ENCODE results near the gene SLC2A1. TPM values are rescaled to one million over a fixed set of nuclear protein-coding genes. Genes with fewer than 3 reads are reported as not detected.

The SLC2A1 gene
- total RNA-seq = 49.7 and 54.7 TPM in 2 replicates
- long read RNA-seq, transcript SLC2A1-203 (10 exons, 3,670 nt) = major isoform, 50 of 64 reads
- long read RNA-seq, partial matches to known transcripts = 10 of 64 reads
- long read RNA-seq, other reads (novel, unspliced or antisense) = 0 of 64 reads

DNA sequence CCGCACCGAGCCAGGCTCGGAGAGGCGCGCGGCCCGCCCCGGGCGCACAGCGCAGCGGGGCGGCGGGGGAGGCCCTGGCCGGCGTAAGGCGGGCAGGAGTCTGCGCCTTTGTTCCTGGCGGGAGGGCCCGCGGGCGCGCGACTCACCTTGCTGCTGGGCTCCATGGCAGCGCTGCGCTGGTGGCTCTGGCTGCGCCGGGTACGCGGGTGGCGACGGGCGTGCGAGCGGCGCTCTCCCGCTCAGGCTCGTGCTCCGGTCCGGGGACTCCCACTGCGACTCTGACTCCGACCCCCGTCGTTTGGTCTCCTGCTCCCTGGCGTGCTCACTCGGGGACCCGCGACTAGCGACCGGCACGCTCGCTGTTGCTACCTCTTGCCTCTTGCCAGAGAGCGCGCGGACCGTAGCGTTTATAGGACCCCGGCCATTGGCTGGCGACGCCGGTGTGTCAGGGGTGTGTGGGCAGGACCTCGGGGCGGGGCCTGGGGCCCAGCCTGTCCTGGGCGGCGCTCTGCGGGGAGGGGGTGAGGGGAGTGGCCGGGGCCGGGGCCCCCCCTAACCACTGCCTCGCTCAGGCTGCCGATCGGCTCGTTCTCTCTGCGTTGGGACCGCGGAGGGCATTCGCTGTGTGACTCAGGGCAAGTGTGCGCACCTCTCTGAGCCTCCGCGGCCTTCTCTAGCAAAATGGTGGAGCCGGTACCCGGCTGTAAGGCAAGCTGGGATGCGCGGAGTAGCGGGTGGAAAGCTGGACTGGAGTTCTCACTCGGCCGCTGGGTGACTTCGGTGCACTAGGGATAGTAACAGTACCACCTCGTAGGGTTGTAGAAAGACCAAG lies at the start of gene SLC2A1:
Gene SLC2A1 (minus strand): TSS at position 381 of the 832 bp plus-strand sequence. CDS start 217 bp downstream, at position 164.
- TF ChIP-seq, protein P1, sequence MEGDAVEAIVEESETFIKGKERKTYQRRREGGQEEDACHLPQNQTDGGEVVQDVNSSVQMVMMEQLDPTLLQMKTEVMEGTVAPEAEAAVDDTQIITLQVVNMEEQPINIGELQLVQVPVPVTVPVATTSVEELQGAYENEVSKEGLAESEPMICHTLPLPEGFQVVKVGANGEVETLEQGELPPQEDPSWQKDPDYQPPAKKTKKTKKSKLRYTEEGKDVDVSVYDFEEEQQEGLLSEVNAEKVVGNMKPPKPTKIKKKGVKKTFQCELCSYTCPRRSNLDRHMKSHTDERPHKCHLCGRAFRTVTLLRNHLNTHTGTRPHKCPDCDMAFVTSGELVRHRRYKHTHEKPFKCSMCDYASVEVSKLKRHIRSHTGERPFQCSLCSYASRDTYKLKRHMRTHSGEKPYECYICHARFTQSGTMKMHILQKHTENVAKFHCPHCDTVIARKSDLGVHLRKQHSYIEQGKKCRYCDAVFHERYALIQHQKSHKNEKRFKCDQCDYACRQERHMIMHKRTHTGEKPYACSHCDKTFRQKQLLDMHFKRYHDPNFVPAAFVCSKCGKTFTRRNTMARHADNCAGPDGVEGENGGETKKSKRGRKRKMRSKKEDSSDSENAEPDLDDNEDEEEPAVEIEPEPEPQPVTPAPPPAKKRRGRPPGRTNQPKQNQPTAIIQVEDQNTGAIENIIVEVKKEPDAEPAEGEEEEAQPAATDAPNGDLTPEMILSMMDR (IDR thresholded peaks at IDR 0.05; ENCODE audit: unreplicated experiment) = no peak
- peak within 1 kb of the TSS; percentile 93 for H3K4me3 Mint-ChIP-seq (ENCODE audit: low read depth)
- peak; percentile 83 for DNase-seq (ENCODE audit: low spot score, unreplicated experiment)
- peak within 1 kb of the TSS; percentile 98 for H3K27ac Mint-ChIP-seq
- peaks cover 38% of the 10 kb centered on the region for H3K27me3 Mint-ChIP-seq
- peaks cover 41% of the 10 kb centered on the region for H3K4me1 Mint-ChIP-seq (ENCODE audit: low read depth)
- H3K9me3 Mint-ChIP-seq (ENCODE audit: low read depth) = no peaks in the 10 kb centered on the region
- peaks cover 4% of the 10 kb centered on the region for H3K36me3 Mint-ChIP-seq (ENCODE audit: insufficient read depth)

DNA sequence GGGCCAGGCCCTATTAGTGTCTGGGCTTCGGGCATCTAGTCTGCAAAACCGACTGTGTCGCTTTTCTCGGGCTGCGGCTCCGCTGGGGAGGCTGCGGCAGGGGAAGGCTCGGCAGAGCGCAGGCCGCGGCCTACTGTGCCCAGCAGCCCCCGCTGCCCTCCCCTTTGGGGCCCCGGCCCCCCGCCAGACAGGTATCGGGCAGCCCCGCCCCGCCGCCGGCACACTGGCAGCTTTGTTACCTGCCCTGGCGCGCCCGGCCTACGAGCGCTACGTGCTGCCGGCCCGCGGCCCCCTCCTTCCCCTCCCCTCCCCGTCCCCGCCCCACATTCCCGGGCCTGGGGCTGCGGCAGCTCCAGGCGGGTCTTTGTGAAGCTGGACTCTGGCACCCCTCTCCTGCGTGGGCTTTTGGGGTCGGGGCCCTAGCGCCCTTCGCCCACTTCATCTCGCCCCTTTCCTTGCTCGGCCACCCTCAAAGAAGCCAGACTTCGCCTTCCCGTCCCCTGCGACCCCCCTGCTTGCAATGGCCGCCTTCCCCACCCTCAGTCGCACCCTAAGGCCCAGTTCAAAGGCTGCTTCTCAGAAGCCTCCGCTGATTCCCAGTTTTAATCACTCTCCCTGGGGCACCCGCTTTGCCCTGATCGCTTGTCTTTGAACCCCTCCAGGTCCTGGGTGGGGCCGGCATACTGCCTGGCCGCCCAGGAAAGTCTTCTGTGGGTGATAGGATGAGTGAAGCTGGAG lies 48.9 kb upstream of the SLC2A1 start:
- Mint-ChIP-seq H3K4me1 (ENCODE audit: low read depth) (peaks cover 27% of the 10 kb centered on the region), H3K27me3 (peaks cover 21% of the 10 kb centered on the region), H3K9me3 (ENCODE audit: low read depth) (no peaks in the 10 kb centered on the region), H3K4me3 (ENCODE audit: low read depth) (peak overlapping the region; percentile 29), H3K36me3 (ENCODE audit: insufficient read depth) (no peaks in the 10 kb centered on the region), H3K27ac (peak overlapping the region; percentile 92)
- DNase-seq (ENCODE audit: low spot score, unreplicated experiment) = peak; percentile 69
- TF ChIP-seq, protein P1 (IDR thresholded peaks at IDR 0.05; ENCODE audit: unreplicated experiment) = no peak

DNA sequence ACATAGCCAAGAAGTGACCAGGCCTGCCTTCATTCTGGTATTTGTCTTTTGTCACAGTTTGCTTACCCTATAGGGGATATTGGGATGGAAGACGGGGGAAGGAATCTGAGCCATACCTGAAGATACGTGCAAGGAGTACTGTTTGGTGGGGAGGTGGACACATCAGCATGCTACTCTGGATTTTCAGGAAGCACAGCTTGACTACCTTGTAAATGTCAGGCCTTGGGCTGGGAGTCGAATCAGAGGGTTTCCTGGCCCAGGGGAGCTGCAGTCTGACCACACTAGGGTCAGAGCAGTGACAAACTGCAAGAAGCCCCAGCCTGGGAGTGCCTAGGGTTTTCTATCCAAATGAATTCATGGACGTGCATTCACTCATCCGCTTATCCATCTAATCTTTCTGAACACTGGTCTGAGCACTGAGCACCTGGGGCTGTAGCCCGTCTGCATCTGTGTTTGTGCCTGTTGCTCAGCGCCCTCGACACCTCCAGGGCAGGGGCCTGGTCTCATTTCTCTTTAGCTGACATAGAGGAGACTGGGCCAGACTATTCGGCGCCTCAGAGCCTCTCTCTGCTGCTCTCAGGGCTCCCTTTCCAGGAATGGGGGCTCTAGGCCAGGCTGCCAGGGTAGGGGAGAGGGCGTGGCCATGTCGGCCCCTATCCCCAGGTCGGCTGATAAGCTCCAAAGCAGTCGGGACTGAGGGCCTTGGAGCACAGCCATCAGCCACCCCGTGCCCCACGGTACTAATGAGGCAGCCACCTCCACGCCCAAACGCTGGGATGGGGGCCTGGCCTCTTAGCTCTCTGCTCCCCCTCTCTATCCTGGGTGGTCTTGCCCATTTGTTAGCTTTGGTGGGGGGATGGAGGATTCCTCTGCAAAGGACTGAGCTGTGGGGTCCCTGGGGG lies 47.0 kb upstream of the SLC2A1 start:
- DNase-seq (ENCODE audit: low spot score, unreplicated experiment) = no peak
- TF ChIP-seq, protein P1 (IDR thresholded peaks at IDR 0.05; ENCODE audit: unreplicated experiment) = no peak
- Mint-ChIP-seq H3K4me1 (ENCODE audit: low read depth) (peaks cover 29% of the 10 kb centered on the region), H3K4me3 (ENCODE audit: low read depth) (no peak overlapping the region), H3K36me3 (ENCODE audit: insufficient read depth) (no peaks in the 10 kb centered on the region), H3K27me3 (peaks cover 13% of the 10 kb centered on the region), H3K27ac (peak overlapping the region; percentile 62), H3K9me3 (ENCODE audit: low read depth) (no peaks in the 10 kb centered on the region)

DNA sequence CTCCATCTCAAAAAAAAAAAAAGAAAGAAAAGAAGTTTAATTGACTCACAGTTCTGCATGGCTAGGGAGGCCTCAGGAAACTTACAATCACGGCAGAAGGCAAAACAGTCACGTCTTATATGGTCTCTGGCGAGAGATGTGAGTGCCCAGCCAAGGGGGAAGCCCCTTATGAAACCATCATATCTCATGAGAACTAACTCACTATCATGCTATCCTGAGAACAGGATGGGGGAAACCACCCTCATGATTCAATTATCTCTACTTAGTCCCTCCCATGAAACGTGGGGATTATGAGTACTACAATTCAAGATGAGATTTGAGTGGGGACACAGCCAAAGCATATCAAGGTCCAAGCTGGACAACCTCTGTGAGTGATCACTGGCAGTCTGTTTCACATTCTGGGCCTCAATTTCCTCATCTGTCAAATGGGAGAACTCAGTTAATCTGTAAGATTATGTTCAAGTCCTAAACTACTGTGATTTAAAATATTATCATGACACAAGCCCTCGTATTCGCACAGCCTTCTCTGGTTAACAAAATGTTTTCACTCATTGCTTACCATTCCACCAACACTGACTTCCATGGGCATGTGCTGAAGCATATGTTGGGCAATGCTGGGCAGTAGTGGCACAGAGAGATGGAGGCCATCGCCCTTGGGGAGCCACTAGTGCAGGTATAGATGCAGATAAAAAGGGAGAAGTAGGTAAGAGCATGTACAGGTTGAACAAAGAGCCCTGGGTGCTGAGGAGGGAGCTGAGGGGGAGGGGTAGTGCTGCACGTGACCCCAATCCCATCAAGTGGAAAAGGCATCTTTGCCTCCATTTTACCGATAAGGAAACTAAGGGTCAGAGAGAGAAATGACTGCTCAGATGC lies 46.2 kb upstream of the SLC2A1 start:
- no peak overlapping the region for H3K27ac Mint-ChIP-seq

More for the DNA sequence above, 46.2 kb upstream of the SLC2A1 start:
- Mint-ChIP-seq H3K4me1 (ENCODE audit: low read depth) (peaks cover 29% of the 10 kb centered on the region), H3K36me3 (ENCODE audit: insufficient read depth) (no peaks in the 10 kb centered on the region), H3K27me3 (peaks cover 10% of the 10 kb centered on the region), H3K4me3 (ENCODE audit: low read depth) (no peak overlapping the region), H3K9me3 (ENCODE audit: low read depth) (no peaks in the 10 kb centered on the region)
- no peak for DNase-seq (ENCODE audit: low spot score, unreplicated experiment)
- TF ChIP-seq, protein P1 (IDR thresholded peaks at IDR 0.05; ENCODE audit: unreplicated experiment) = no peak
